HUES6 (cell line): ENCODE results near the gene GRB14.

Source experiments
- H3K27ac ChIP-seq: 2 replicates; pipeline ENCODE4 v1.7.0; 2013; ENCODE audit warnings: low read depth, mild to moderate bottlenecking, low read length, inconsistent platforms
- H3K27me3 ChIP-seq: 2 replicates; pipeline ENCODE4 v1.6.1; 2013; ENCODE audit warnings: low read length; ENCODE audit not compliant: control insufficient read depth, insufficient read depth
- H3K36me3 ChIP-seq: 2 replicates; pipeline ENCODE4 v1.6.1; 2013; ENCODE audit warnings: low read length; ENCODE audit not compliant: control insufficient read depth, insufficient read depth
- H3K4me1 ChIP-seq: 2 replicates; pipeline ENCODE4 v1.6.1; 2013; ENCODE audit warnings: low read length; ENCODE audit not compliant: control insufficient read depth, insufficient read depth
- H3K4me3 ChIP-seq: 2 replicates; pipeline ENCODE4 v1.5.1; 2013; ENCODE audit warnings: low read depth, low read length
- H3K9ac ChIP-seq: one replicate; pipeline ENCODE4 v1.6.1; 2013; ENCODE audit warnings: mild to moderate bottlenecking, low read length
- H3K9me3 ChIP-seq: 2 replicates; pipeline ENCODE4 v1.6.1; 2013; ENCODE audit warnings: low read depth, low read length; ENCODE audit not compliant: control insufficient read depth, insufficient read depth

The GRB14 gene

GRCh38 chr2:164613321-164613982 lies 7.8 kb downstream of the GRB14 start:
- Histone ChIP-seq H3K4me1 (no peaks in the 10 kb centered on the region), H3K27ac (no peak overlapping the region), H3K9me3 (no peaks in the 10 kb centered on the region), H3K4me3 (no peak overlapping the region), H3K27me3 (no peaks in the 10 kb centered on the region), H3K9ac (no peak overlapping the region), H3K36me3 (no peaks in the 10 kb centered on the region)

GRCh38 chr2:164609790-164610189 lies 11.5 kb downstream of the GRB14 start:
- Histone ChIP-seq H3K27ac (no peak overlapping the region), H3K9ac (no peak overlapping the region)

DNA sequence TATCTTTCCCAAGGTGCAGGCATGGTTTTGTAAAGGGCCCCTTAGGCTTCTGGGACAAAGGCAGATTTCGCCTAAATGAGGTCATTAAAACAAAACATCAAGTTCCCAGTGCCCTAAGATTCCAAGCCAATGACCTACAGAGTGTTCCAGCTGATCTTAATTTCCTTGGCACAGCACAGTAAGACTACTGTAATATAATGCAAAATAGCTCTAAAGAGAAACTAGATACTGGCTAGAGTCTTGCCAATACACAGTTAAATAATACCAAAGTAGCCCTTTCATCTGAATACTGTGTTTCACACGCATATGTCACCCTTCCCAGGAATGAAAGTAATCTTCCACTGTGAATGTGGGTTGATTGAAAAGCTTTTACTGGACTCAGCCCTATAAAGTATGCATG lies 14.7 kb downstream of the GRB14 start:
- H3K9ac ChIP-seq = no peak overlapping the region
- H3K27ac ChIP-seq = no peak overlapping the region
- no peaks in the 10 kb centered on the region for H3K9me3 ChIP-seq
- H3K36me3 ChIP-seq = no peaks in the 10 kb centered on the region
- H3K4me1 ChIP-seq = peaks cover 5% of the 10 kb centered on the region; the same call in 1 of the 2 replicates
- H3K4me3 ChIP-seq = no peak overlapping the region
- no peaks in the 10 kb centered on the region for H3K27me3 ChIP-seq

More at GRCh38 chr2:164609790-164610189, 11.5 kb downstream of the GRB14 start:
- Histone ChIP-seq H3K4me3 (no peak overlapping the region), H3K4me1 (peaks cover 5% of the 10 kb centered on the region; the same call in 1 of the 2 replicates), H3K27me3 (no peaks in the 10 kb centered on the region), H3K36me3 (no peaks in the 10 kb centered on the region), H3K9me3 (no peaks in the 10 kb centered on the region)

DNA sequence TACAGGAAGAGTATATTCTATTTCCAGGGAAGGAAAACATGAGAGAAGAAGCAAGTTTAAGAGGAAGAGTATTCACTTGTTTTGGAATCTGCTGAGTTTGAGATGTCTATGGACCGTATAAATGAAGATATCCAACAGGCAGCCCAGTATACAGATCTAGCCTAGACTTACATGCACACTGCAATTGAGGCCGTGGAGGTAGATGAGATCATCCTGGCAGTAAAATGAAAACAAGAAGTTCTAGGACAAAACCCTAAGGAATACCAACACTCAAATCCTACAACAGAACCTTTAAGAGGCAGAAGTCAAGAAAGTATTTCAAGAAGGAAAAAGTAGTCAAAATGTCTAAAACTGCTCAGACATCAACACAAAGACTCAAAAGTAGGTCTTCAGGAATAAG lies 16.0 kb downstream of the GRB14 start:
- no peaks in the 10 kb centered on the region for H3K9me3 ChIP-seq
- H3K27me3 ChIP-seq = no peaks in the 10 kb centered on the region
- H3K9ac ChIP-seq = no peak overlapping the region
- no peak overlapping the region for H3K27ac ChIP-seq
- H3K36me3 ChIP-seq = no peaks in the 10 kb centered on the region
- no peak overlapping the region for H3K4me3 ChIP-seq
- peaks cover 5% of the 10 kb centered on the region; the same call in 1 of the 2 replicates for H3K4me1 ChIP-seq

GRCh38 chr2:164600763-164601162 lies 20.5 kb downstream of the GRB14 start:
- H3K27ac ChIP-seq = no peak overlapping the region

DNA sequence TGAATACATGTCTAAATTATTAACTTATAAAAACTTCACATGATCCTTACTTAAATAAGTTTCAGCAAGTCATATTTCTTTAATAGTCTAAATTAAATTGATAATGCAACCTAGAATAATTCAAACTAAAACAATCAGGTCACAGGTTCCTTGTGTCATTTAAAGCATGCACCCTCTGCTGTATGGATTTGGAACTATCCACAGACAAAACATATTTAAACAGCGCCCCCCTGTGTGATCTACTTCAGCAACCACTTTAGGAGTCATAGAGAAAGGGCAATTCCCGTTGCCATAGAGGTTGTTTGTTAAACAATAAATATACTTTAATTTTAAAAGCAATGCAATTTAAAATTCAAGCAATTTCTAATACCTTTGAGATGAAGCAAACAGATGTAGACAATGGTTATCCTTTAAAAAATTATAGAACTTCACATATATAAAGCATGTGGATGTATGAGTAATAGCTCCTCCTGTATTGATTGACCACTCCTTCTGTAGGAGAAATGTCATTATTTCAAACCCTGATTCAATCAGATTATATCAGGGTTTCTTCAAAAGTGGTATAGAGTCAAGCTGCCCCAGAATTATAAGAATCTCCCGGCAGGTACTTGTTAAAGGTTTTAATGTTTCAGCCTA lies 21.2 kb downstream of the GRB14 start:
- Histone ChIP-seq H3K9ac (no peak overlapping the region), H3K4me1 (no peaks in the 10 kb centered on the region), H3K4me3 (no peak overlapping the region), H3K9me3 (no peaks in the 10 kb centered on the region), H3K27ac (no peak overlapping the region), H3K27me3 (no peaks in the 10 kb centered on the region), H3K36me3 (no peaks in the 10 kb centered on the region)

More at GRCh38 chr2:164600763-164601162, 20.5 kb downstream of the GRB14 start:
- Histone ChIP-seq H3K9me3 (no peaks in the 10 kb centered on the region), H3K36me3 (no peaks in the 10 kb centered on the region), H3K4me3 (no peak overlapping the region), H3K4me1 (no peaks in the 10 kb centered on the region), H3K27me3 (no peaks in the 10 kb centered on the region), H3K9ac (no peak overlapping the region)

DNA sequence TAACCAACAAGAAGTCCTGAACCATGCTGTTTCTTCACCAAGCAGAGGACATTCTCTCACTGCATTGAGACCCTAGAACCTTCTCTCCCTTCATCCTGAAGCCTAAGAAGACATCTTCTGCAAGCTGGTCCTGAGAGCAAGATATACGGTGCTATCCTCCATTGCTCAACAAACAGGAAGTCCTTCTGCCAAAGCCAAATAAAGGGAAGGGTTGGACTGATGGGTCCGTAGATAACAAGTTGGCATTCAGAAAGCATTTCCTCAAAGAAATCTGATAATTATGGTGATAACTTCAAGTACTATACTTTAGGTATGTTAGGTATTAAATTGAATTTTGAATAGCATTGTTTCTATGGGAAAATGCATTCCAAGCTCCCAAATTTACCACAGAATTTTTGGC lies 23.3 kb downstream of the GRB14 start:
- H3K9ac ChIP-seq = no peak overlapping the region
- no peak overlapping the region for H3K4me3 ChIP-seq
- 0 out of 2 replicates have a peak, but pooled peaks cover 5% of the 10 kb centered on the region for H3K4me1 ChIP-seq
- H3K27ac ChIP-seq = no peak overlapping the region
- H3K9me3 ChIP-seq = no peaks in the 10 kb centered on the region
- no peaks in the 10 kb centered on the region for H3K36me3 ChIP-seq
- H3K27me3 ChIP-seq = no peaks in the 10 kb centered on the region

GRCh38 chr2:164595031-164595430 lies 26.3 kb downstream of the GRB14 start:
- Histone ChIP-seq H3K36me3 (no peaks in the 10 kb centered on the region), H3K9me3 (no peaks in the 10 kb centered on the region; the same call in 1 of the 2 replicates), H3K4me1 (0 out of 2 replicates have a peak, but pooled peaks cover 5% of the 10 kb centered on the region), H3K27ac (no peak overlapping the region), H3K27me3 (no peaks in the 10 kb centered on the region), H3K9ac (no peak overlapping the region), H3K4me3 (no peak overlapping the region)

- Histone ChIP-seq H3K4me1 (0 out of 2 replicates have a peak, but pooled peaks cover 5% of the 10 kb centered on the region), H3K9ac (no peak overlapping the region), H3K27ac (no peak overlapping the region), H3K9me3 (no peaks in the 10 kb centered on the region; the same call in 1 of the 2 replicates), H3K27me3 (no peaks in the 10 kb centered on the region), H3K4me3 (no peak overlapping the region), H3K36me3 (no peaks in the 10 kb centered on the region)
Observed at GRCh38 chr2:164593959-164594358, 27.3 kb downstream of the GRB14 start.

GRCh38 chr2:164593541-164593940 lies 27.7 kb downstream of the GRB14 start:
- Histone ChIP-seq H3K9ac (no peak overlapping the region), H3K36me3 (no peaks in the 10 kb centered on the region), H3K4me1 (0 out of 2 replicates have a peak, but pooled peaks cover 5% of the 10 kb centered on the region), H3K9me3 (no peaks in the 10 kb centered on the region; the same call in 1 of the 2 replicates), H3K4me3 (no peak overlapping the region), H3K27me3 (no peaks in the 10 kb centered on the region), H3K27ac (no peak overlapping the region)

GRCh38 chr2:164589522-164589921 lies 31.8 kb downstream of the GRB14 start:
- no peak overlapping the region for H3K9ac ChIP-seq
- H3K4me3 ChIP-seq = no peak overlapping the region
- peaks cover 5% of the 10 kb centered on the region; the same call in 1 of the 2 replicates for H3K4me1 ChIP-seq
- no peak overlapping the region for H3K27ac ChIP-seq
- no peaks in the 10 kb centered on the region; the same call in 1 of the 2 replicates for H3K9me3 ChIP-seq
- no peaks in the 10 kb centered on the region for H3K36me3 ChIP-seq
- H3K27me3 ChIP-seq = no peaks in the 10 kb centered on the region
